ENCODE data around the gene PTPN21.

Gene PTPN21

GRCh38 chr14:88417594-88417993, 137.2 kb downstream of the PTPN21 start:
- no peak for DNase-seq (ENCODE audit: insufficient read length, low spot score)
- no peak for TF ChIP-seq POLR2AphosphoS5 (IDR thresholded peaks at IDR 0.05; ENCODE audit: low read depth, low read length)
- no peak for TF ChIP-seq POLR2A (IDR thresholded peaks at IDR 0.05; ENCODE audit: low read depth, low read length)
- no peak for TF ChIP-seq PAX5 (IDR thresholded peaks at IDR 0.05; ENCODE audit: insufficient read depth, low read length, severe bottlenecking)
- TF ChIP-seq TAF1 (IDR thresholded peaks at IDR 0.05; ENCODE audit: low read depth, low read length) = no peak
- no peak for TF ChIP-seq SPI1 (IDR thresholded peaks at IDR 0.05; ENCODE audit: low read depth, low read length)
- no peak for FAIRE-seq
